ENCODE data around the gene TASP1.

DNA sequence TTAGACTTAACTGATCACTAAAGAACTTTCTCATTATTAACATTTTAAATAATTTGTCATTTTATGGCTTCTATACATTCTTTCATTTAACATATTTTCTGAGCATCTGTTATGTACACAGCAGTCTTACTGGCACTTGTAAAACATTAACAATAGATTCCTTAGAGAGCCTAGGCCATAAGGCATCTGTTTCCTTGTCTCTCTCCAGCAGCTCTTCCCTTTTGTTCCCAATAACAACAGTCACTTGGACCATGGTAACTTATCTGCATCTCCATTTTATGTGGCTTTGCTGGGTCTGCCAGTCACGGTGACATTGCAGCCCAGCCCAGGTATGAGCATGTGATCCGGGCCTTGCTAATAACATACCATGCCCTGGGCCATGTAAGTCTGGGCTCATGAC is 11.7 kb upstream of the TASP1 start:
- TF ChIP-seq CTCF (IDR thresholded peaks at IDR 0.05; ENCODE audit: low read depth, low read length) (no peak), EZH2phosphoT487 (IDR thresholded peaks at IDR 0.05; ENCODE audit: low read depth) (no peak)

All from OCI-LY3 (cell line).